HG02798 (cell line): ENCODE measurements around the gene SYNE1.
"Not testable (repeated sequence)": the region's sequence is repeated elsewhere in the genome, so short reads cannot be mapped to it uniquely, and the experiment has no call there.

ENCODE experiments used
- ATAC-seq: cut with Tn5 transposase; IDR thresholded peaks from one replicate; pipeline ENCODE4 v1.9.1; 2021; ENCODE audit warnings: mild to moderate bottlenecking; ENCODE audit not compliant: unreplicated experiment, poor library complexity

Gene SYNE1

DNA sequence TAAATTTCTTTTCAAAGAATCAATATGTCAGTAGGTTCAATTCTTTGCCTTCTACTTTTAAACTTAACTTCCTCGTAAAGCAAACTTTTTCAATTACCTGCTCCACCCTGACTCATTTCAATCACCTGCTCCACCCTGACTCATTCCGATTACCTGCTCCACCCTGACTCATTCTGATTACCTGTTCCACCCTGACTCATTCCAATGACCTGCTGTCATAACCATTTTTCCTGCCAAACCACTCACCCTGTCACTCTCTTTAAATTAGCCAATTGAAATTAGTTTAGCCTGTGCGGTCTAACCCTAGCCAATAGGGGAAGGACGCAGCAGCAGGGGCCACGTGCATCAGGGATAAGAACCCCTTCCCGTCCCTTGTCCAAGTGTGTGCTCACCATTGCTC, 141.7 kb downstream of the SYNE1 start:
- ATAC-seq = not testable (repeated sequence)

DNA sequence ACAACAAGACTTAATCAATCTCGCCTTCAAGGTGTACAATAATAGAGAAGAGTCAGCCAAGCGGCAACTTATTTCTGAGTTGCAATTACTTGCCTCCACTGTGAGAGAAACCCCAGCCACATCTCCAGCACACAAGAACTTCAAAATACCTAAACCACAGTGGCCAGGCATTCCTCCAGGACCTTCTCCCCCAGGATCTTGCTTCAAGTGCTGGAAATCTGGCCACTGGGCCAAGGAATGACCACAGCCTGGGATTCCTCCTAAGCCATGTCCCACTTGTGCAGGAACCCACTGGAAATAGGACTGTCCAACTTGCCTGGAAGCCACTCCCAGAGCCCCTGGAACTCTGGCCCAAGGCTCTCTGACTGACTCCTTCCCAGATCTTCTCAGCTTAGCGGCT, 144.9 kb downstream of the SYNE1 start:
- not testable (repeated sequence) for ATAC-seq

DNA sequence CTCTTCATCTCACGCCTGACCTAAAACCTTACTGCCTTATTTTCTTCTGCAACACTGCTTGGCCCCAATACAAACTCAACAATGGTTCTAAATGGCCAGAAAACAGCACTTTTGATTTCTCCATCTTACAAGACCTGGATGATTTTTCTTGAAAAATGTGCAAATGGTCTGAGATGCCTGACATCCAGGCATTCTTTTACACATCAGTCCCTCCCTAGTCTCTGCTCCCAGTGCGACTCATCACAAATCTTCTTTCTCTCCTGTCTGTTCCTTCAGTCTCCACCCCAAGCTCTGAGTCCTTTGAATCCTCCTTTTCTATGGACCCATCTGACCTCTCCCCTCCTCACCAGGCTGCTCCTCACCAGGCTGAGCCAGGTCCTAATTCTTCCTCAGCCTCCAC, 145.7 kb downstream of the SYNE1 start:
- not testable (repeated sequence) for ATAC-seq

DNA sequence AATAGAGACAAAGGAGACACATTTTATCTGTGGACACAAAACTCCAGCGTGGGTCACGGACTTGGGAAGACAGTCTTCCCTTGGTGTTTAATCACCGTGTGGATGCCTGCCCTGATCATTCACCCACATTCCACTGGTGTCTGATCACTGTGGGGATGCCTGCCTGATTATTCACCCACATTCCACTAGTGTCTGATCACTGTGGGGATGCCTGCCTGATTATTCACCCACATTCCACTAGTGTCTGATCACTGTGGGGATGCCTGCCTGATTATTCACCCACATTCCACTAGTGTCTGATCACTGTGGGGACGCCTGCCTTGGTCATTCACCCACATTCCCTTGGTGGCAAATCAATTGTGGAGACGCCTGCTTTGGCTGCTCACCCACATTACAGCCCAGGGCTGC, 146.2 kb downstream of the SYNE1 start:
- not testable (repeated sequence) for ATAC-seq

DNA sequence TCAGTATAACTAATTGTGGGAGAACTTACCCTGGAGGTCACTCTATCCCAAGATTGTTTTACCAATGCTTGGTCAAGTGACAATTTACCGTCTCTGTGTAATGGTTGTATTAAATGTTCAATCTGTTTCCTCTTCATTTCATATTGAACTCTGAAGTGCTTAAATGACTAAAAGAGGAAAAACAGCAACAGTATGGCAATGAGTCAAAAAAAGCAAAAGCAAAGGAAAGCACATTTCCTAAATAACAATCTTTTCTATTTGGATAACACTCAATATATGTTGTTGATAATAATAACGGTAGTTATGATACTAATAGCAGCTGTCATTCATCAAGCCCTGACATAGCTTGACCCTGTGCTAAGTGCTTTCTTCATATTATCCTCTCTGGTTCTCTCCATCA, 152.4 kb downstream of the SYNE1 start:
- no peak for ATAC-seq

DNA sequence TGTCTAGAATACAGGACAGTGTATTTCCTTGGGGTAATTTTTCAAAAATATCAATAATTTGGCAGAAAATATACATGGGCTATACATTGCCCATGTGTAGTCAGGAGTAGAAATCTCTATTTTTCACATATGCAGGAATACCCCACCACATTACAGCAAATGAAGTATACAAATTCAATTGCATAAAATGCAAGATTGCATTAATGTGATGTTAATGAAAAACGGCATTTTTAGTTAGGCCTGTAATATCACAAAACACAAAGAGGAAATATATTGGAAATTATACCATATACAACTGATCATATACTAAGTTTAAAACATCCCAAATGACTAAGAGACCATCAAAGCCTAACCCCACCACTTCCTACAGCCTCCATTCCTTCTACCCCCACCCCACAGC, 154.9 kb downstream of the SYNE1 start:
- ATAC-seq = no peak

DNA sequence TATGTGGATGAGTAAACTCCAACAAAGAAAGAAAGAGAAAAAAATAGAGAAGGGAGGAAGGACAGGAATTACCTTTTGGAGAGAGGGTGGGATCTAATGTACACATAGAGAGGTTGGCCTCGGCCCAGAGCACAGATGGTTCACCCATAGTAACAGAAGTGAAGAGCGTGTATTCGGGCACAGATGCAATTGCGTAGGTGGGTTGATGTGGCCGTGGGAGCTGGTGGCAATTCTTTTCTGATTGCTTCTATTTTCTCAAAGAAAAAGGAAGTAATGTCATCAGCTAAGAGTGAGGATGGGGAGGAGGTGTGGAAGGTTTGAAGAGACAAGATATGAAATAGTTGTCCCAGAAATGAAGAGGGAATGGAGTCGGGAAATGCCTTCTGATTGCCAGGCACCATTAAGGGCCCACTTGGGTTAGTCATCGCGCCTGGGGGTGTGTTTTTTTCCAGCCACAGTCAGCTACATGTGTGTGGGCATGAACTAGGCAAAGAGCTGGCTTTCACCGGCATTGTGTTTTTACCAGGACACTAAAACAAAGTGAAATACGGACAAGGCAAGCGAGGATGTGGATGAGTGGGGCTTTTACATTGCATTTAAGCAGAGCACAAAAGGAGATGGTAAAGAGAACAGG, 158.7 kb downstream of the SYNE1 start:
- ATAC-seq = no peak

DNA sequence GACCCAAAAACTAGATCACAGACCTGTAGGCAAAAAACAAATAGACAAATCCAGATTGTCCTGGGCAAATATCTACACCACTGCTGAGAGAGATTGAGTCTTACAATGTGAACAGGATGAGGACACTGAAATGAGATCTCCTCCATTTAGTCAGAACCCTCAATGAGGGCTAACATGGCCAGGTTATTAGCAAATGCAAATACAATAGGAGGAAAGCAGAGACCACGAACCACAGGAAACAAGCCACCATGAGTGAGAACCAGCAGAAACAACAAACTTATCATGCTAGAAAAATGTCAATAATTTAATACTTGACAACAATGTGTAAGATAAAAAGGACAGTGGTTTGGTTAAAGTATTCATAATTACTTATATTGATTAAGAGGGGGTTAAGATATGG, 162.8 kb downstream of the SYNE1 start:
- no peak for ATAC-seq

DNA sequence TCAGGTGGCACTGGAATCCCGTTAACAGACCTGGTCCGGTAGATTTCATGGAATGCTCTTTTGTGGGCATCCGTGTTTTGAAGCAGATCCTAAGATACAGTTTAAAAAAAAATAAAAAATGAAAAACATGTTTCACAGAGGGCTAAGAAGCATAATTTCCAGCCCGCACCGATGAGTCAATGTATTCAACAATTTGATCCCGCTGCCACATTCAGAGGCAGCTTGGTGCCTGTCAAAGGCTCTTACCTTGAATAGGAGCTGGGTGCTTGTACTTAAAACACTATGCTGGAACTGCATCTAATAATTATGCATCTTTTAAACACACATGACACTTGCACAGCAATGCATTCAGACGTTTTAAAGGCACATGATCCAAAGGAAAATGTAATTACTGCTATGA, 164.8 kb downstream of the SYNE1 start:
- ATAC-seq = no peak

DNA sequence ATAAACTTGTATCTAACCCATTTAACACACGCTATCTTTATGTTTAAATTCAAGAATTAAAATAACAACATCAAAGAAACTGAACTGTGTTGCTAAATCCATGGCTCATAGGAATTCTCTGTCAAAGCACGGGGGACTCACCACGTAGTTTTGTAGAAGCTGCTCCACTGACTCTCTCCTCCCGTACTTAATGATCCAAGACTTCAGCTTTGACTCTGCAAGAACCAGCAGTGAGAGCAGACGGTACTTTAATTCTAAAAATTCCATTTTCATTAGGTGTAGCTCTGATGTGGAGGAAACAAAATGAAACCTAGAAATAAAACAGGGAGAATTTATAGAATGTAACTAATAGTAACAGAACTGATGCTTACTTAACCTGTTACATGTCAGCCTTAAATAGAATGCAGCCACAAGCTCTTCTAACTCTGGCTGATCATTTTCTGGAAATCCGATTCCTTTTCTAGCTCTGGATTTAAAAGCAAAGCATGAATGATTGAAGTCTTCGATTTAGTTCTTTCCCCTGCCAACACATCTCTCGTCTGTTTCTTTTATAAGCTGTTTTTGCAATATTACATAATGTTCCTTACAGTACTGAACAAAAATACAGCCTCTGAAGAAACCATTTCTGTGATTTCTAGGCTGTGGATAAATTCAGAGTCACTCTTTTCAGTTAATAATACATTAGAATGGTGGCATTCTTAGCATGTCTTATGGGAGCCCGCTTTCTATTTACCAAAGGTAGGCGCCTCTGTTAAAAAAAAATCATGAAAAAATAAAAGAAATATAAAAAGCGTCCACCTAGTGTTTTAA, 165.5 kb downstream of the SYNE1 start:
- ATAC-seq = no peak

DNA sequence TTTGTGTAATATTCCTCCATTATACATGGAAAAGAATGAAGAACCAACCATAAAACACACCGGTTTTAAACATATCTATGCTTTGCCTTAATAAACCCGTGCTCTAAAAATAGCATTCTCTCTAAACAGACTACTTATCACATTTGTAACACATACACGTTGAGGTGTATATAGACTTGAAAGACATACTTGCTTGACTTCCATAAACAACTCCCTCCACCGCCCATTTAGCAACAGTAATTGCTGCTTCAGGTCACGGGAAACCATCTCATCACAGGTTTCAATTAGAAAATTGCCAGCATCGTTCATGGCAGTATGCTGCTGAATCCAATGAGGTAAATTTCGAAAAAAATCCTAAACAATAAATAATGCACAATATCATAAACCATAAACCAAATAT, 174.0 kb downstream of the SYNE1 start:
- no peak for ATAC-seq

DNA sequence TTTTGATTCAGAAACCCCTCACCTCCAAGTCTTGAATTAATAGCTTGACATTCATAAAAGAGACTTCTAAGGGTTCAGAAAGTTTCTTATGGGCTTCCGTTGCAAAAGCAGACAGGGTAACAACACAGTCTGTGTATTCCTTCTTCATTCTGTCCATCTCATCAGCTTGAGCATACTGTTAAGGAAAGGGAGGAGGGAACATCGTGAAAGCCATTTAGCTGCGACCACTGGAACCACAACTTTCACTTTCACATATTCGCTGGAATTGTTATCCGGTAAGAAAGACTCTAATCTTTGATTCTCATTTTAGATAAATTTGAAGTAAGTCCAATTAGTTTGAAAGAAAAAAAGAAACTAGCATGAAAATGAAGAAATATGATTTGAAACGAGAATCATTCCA, 174.4 kb downstream of the SYNE1 start:
- ATAC-seq = no peak

DNA sequence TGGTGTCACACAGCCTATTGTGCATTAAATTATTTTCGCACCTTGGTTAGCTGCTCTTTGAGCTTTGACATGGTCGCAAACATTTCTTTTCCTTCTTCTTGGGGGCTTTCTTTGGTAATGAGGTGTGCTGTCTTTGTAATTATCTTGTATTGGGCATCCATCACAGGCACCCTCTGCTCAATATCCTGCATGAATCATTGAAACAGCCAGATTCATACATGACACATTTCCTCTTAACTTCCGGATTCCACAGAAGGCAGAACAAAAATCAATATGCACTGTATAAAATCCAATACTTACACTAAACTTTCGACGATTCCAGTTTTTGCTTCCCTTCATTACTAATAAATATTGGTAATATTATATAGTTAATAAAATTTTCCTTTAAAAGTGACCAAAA, 175.6 kb downstream of the SYNE1 start:
- ATAC-seq = no peak

DNA sequence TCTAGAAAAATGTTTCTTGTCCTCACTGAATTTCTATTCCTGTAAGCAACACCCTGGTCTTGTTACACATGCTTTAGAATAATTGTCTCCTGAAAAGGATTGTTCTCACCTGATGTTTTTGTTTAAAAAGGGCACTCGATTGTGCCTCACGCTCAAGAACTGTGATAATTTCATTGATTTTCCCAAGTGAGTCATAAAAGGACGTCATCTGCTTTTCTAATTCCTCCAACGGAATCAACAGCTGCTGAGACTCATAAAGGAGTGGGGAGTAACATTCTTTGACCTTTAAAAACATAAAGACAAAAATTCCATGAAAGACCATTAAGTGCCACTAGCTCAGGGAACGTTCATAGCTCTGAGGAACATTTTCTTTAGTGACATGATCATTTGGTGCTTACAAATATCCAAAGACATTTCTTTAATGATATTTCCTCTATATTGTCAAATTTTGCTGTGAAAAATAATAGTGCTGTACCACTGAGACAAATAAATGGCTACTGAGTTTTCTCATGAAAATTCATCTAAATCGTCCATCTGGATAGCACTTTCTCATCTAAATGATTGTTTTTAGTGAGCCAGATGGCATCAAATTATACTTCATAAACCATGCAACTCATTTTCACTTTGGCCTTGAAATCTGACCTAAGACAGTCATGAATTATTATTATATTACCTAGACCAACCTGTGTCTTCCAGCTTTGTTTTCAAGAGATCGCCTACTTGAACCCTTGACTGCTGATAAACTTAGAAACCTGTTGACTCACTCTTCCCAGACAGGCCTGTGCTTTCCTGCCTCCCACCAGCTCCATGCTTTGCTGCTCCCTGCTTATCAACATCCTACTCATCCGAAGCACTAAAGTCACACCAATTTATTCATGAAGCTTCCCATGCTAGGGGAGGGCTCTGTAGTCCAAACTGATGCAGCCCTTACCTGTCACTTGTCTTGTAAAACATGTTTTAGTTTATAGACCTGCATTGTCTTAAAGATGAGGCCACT, 178.2 kb downstream of the SYNE1 start:
- ATAC-seq = no peak

DNA sequence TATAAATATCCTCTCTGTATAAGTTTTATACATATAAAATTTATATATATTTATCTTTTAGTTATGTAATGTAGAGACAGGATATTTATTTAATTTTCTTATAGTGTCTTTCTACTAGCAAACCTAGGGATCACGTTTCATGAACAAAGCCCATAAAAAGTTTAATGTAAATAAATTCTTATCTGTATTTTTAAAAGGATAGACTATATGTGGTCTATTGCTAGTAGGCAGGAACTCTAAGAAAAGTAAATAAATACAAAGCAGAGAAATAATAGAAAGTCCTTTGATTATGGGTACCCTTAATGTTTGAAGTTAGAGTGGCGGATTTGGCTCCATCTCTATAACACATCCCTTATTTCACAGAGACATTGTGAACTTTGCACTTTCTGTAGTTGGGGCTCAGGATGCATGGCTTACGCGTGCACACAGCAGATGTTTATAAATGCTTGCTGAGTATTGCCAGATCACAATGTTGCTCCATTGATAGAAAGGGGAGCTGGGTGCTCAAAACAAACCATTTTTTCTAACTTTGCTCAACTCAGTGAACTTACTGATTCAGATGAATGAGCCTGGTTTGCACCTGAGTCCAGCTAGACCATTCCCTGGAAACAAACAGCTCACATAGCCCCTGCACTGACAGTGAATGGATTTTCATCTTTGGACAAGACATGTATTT, 179.1 kb downstream of the SYNE1 start:
- ATAC-seq = no peak

DNA sequence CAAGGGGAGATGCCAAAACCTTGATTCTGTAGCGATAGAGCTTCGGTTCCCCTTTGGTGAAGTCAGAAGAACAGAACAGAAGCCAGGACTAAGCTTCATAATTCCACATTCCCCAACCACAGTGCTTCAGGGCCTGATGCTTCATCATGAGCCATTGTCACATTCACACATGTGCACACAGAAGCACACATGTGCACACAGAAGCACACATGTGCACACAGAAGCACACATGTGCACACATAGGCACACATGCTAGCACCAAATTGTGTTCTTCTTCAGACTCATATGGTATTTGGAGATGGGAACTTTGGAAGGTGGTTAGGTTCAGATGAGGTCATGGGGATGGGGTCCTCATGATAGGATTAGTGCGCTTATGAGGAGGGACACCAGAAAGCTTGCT, 183.2 kb downstream of the SYNE1 start:
- ATAC-seq = no peak

DNA sequence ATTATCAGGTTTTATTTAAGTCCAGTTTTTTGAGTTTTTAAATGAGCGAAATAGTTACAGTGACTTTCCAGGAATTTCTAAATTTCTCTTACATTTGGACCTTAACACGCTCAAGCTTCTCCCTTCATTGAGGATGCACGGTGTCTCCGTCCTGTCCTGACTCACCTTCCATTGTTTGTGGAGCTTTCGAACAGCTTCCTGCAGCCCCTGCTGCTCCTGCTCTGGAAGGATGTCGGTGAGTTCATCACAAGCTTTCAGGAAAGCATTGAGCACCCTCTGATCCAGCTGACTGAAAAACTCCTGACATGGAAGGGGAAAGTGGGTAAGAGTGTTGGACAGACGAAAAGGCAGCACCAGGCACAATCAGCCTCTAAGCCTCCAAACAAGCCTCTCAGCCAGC, 183.7 kb downstream of the SYNE1 start:
- no peak for ATAC-seq

DNA sequence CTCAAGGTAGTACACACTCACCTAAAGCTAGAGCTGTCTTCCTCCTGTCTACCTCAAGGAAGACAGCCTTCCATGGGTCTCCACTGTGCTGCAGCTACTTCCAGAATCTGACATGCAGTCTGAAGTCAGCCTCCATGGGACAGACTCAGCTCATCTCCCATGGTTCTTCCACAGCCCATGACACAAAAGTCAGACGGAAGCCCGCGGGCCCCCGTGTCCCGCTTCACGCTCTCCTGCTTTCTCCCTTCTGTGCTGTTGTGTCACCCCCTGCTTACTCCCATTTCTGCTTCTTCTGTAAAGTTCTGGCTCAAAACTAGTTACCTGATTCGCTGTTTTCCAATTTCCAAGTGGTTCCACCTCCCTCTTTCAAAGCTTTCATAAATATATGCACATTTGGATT, 184.5 kb downstream of the SYNE1 start:
- ATAC-seq = no peak

DNA sequence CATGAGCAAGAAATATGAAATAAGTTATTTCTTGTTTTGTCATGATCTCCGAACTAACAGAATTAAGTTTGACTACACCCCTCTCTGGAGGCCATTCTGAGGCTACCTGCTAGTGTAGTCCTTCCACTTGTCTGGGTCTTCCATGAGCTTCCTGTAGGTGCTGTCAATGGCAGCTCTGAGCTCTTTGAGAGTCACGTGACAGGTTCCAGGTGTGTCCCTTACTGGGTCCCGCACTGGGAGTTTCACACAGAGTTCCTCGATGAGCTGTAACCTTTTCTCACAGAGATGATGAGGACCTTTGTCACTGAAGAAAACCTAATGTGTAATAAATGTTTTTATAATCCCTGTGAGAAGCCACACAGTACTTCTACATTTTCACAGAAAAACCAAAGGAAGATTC, 186.6 kb downstream of the SYNE1 start:
- no peak for ATAC-seq

DNA sequence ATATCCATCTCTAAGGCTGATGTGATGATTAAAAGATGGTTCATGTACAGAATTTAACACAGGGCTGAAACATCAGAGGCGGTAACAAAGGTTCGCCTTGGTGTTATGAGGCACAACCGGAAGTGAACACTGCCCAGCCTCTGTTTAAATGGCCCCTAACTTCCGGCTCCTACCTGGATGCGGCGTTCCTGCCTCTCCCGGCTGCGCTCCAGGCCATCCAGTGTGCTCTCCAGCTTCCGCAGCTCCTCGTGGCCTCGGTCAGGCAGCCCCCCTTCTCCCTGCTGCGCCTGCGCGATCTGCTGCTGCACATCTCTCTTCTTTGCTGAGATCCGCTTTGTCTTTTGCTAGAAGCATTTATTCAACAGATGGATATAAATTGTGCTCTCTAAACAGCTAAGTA, 195.3 kb downstream of the SYNE1 start:
- ATAC-seq = no peak
